ENCODE results near the gene OR6Q1.
"Not testable (repeated sequence)": the region's sequence is repeated elsewhere in the genome, so short reads cannot be mapped to it uniquely, and the experiment has no call there.

The OR6Q1 gene

GRCh38 chr11:58030653-58031052, at the start of gene OR6Q1:
Gene OR6Q1, plus strand, starts transcription at chr11:58030953. Its CDS starts 0 bp downstream, at chr11:58030953.
- FAIRE-seq = no peak

- no peak for FAIRE-seq
Measured at GRCh38 chr11:57981536-57981935, 49.2 kb upstream of the OR6Q1 start.

GRCh38 chr11:57982776-57983175, 48.0 kb upstream of the OR6Q1 start:
- FAIRE-seq = no peak

GRCh38 chr11:57983191-57983590, 47.6 kb upstream of the OR6Q1 start:
- FAIRE-seq = no peak

GRCh38 chr11:57999523-57999922, 31.2 kb upstream of the OR6Q1 start:
- not testable (repeated sequence) for FAIRE-seq

- not testable (repeated sequence) for FAIRE-seq
Measured at GRCh38 chr11:58000021-58000420, 30.7 kb upstream of the OR6Q1 start.

- no peak for FAIRE-seq
Measured at GRCh38 chr11:58000699-58001098, 30.1 kb upstream of the OR6Q1 start.

- no peak for FAIRE-seq
Measured at GRCh38 chr11:58003036-58003435, 27.7 kb upstream of the OR6Q1 start.

- FAIRE-seq = no peak
Measured at GRCh38 chr11:58003591-58003990, 27.2 kb upstream of the OR6Q1 start.

GRCh38 chr11:58004664-58005063, 26.1 kb upstream of the OR6Q1 start:
- FAIRE-seq = no peak

GRCh38 chr11:58006940-58007339, 23.8 kb upstream of the OR6Q1 start:
- FAIRE-seq = no peak

GRCh38 chr11:58011771-58012170, 19.0 kb upstream of the OR6Q1 start:
- no peak for FAIRE-seq

- no peak for FAIRE-seq
Measured at GRCh38 chr11:58023435-58023931, 7.3 kb upstream of the OR6Q1 start, which contains the start of gene OR9Q1. Gene OR9Q1, plus strand, starts transcription at chr11:58023881. Its CDS starts 155,564 bp downstream, at chr11:58179445.

- no peak for FAIRE-seq
Measured at GRCh38 chr11:58024601-58025091, 6.1 kb upstream of the OR6Q1 start.

- FAIRE-seq = no peak
Measured at GRCh38 chr11:58027341-58027740, 3.4 kb upstream of the OR6Q1 start.

GRCh38 chr11:58028687-58029411, 1.9 kb upstream of the OR6Q1 start:
- no peak for FAIRE-seq

GRCh38 chr11:58034471-58034870, 3.7 kb downstream of the OR6Q1 start:
- FAIRE-seq = no peak

- no peak for FAIRE-seq
Measured at GRCh38 chr11:58039589-58039988, 8.8 kb downstream of the OR6Q1 start.

GRCh38 chr11:58043379-58043778, 12.6 kb downstream of the OR6Q1 start:
- no peak for FAIRE-seq

GRCh38 chr11:58046231-58046630, 15.5 kb downstream of the OR6Q1 start:
- no peak for FAIRE-seq

- FAIRE-seq = no peak
Measured at GRCh38 chr11:58047818-58048217, 17.1 kb downstream of the OR6Q1 start.

- no peak for FAIRE-seq
Measured at GRCh38 chr11:58055806-58056401, 25.2 kb downstream of the OR6Q1 start.

- FAIRE-seq = no peak
Measured at GRCh38 chr11:58057481-58057880, 26.7 kb downstream of the OR6Q1 start.

Measured in A204.1 (cell line).